Kidney (tissue), 14 donors: ENCODE measurements around the gene SMYD3. TPM values are rescaled to one million over a fixed set of nuclear protein-coding genes. Genes with fewer than 3 reads are reported as not detected.

Source experiments
- DNase-seq, 5 donors: peaks; one replicate each; pipeline ENCODE4 v3.0.0-alpha.2; 2013 to 2020
- FAIRE-seq: peaks from 2 replicates; lab custom pipeline; 2012; peaks lifted over from hg19 to GRCh38; lab: Jason Lieb, UNC
- H3K27ac ChIP-seq, 2 donors: one replicate each; pipeline ENCODE4 v1.7.0; 2013; ENCODE audit warnings: low read depth in 2 of 2, low read length in 2 of 2, inconsistent platforms in 1 of 2
- H3K27me3 ChIP-seq: one replicate; pipeline ENCODE4 v1.7.1; 2013; ENCODE audit warnings: low read length, inconsistent platforms; ENCODE audit not compliant: control insufficient read depth, insufficient read depth
- H3K36me3 ChIP-seq, 3 donors: one replicate each; pipeline versions ENCODE4 v1.7.0 to v1.7.1; 2013; ENCODE audit warnings: low read length in 3 of 3, control low read depth in 1 of 3, inconsistent platforms in 1 of 3; ENCODE audit not compliant: insufficient read depth in 3 of 3, control insufficient read depth in 2 of 3
- H3K4me1 ChIP-seq, 3 donors: one replicate each; pipeline versions ENCODE4 v1.7.0 to v1.7.1; 2013; ENCODE audit warnings: low read length in 3 of 3, inconsistent platforms in 1 of 3, low read depth in 1 of 3; ENCODE audit not compliant: control insufficient read depth in 2 of 3, insufficient read depth in 2 of 3
- H3K4me3 ChIP-seq, 3 donors: one replicate each; pipeline versions ENCODE4 v1.7.0 to v1.8.1; 2013; ENCODE audit warnings: low read length in 3 of 3, control low read depth in 1 of 3, inconsistent platforms in 1 of 3
- H3K9ac ChIP-seq, 3 donors: one replicate each; pipeline versions ENCODE4 v1.7.0 to v1.7.1; 2013; ENCODE audit warnings: low read length in 3 of 3, control low read depth in 1 of 3, inconsistent platforms in 1 of 3
- H3K9me3 ChIP-seq, 3 donors: one replicate each; pipeline versions ENCODE4 v1.7.0 to v1.7.1; 2013; ENCODE audit warnings: low read length in 3 of 3, control low read depth in 1 of 3, inconsistent platforms in 1 of 3; ENCODE audit not compliant: control insufficient read depth in 2 of 3, insufficient read depth in 1 of 3
- intact Hi-C: fragments of 100-400 bp; cut with DNase I; formaldehyde crosslinking; loops from one replicate; pipeline ENCODE4 v1.11.1; 2022
- polyA plus RNA-seq: library from polyadenylated mRNA; stranded (reverse); fragments of 350-450 nt; fragmentation: Illumina TruSeq; extraction: RNeasy Lipid Tissue Mini Kit (QIAGEN cat#74804); gene quantifications from one replicate; pipeline ENCODE4 v1.2.3, GENCODE V29; 2014; ENCODE audit warnings: low read depth, low replicate concordance; ENCODE audit not compliant: insufficient read depth
- total RNA-seq: library from RNA; stranded (reverse); fragmentation: NEBNext Ultra II Directional; extraction: Animal tissue kit (Norgen Biotek cat#: 25700); gene quantifications from one replicate; pipeline ENCODE4 v1.2.1, GENCODE V29; 2021
- TF ChIP-seq, protein P1 (sequence below): IDR thresholded peaks from 3 replicates; pipeline ENCODE4 v1.5.1; 2012; ENCODE audit warnings: mild to moderate bottlenecking, moderate library complexity, borderline replicate concordance; ENCODE audit not compliant: insufficient read depth; ENCODE audit errors: extremely low read depth
- donor health status: control.
- donor health status: control.
- donor health status: control.
- donor health status: control.
- donor health status: control.
- donor health status: DM: yes; HTN: yes; CAD: no.
- donor health status: Normal renal cell carcinoma (clear cell type).

SMYD3 gene
- total and polyA plus RNA-seq, 2 donors from 2014 or later: 23.3 to 23.9 TPM

DNA sequence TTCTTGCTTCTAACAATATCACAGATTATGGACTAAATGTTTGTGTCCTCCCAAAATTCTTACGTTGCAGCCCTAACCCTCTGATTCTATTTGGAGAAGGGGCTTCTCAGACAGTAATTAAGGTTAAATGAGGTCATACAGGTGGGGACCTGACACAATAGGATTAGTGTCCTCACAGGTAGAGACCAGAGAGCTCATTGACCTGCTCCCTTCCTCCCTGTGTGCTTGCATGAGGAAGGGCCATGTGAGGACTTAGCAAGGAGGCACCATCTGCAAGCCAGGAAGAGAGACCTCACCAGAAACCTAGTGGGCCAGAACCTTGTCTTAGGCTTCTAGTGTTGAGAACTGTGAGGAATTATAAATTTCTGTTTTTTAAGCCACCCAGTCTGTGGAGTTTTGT, 322.6 kb downstream of the SMYD3 start:
- H3K27ac ChIP-seq: no peak overlapping the region
- no peak overlapping the region for H3K9ac ChIP-seq
- no peaks in the 10 kb centered on the region for H3K27me3 ChIP-seq
- H3K4me3 ChIP-seq: no peak overlapping the region
- TF ChIP-seq, protein P1, sequence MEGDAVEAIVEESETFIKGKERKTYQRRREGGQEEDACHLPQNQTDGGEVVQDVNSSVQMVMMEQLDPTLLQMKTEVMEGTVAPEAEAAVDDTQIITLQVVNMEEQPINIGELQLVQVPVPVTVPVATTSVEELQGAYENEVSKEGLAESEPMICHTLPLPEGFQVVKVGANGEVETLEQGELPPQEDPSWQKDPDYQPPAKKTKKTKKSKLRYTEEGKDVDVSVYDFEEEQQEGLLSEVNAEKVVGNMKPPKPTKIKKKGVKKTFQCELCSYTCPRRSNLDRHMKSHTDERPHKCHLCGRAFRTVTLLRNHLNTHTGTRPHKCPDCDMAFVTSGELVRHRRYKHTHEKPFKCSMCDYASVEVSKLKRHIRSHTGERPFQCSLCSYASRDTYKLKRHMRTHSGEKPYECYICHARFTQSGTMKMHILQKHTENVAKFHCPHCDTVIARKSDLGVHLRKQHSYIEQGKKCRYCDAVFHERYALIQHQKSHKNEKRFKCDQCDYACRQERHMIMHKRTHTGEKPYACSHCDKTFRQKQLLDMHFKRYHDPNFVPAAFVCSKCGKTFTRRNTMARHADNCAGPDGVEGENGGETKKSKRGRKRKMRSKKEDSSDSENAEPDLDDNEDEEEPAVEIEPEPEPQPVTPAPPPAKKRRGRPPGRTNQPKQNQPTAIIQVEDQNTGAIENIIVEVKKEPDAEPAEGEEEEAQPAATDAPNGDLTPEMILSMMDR: no peak
- FAIRE-seq (no peak), DNase-seq (no peak)
- no peaks in the 10 kb centered on the region for H3K9me3 ChIP-seq
- H3K36me3 ChIP-seq: no peaks in the 10 kb centered on the region
- H3K4me1 ChIP-seq: no peaks in the 10 kb centered on the region
- intact Hi-C loops: no loop called here

DNA sequence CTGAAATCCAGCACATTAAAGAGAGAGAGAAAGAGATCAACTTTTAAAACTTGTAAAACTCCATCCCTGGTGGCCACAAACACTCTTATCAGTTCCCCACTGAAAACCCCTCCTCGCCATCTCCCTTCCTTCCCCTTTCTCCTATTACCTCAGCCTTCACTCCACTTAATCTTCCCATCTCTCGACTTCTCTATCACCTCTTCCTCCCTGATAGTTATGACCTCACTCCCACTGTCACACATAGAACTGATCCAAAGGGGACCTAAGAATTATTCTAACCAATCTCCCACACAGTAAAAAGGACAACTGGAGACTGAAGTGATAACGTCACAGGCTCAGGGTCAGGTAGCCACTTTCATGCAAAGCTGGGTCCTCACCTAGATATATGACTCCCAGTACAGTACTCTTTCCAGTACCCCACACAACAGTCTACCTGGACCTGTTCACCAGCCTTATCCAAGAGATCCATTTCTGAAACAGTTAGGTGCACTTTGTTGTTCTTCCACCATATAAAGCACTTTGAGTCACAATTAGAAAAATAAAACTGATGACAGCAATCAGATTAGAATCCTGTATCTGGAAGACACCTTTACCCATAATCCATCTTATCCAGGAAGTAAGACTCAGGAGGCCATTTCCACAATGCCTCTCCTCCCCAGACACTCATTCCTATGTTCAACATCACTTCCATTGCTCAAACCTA, 324.8 kb downstream of the SMYD3 start:
- Histone ChIP-seq H3K27me3 (no peaks in the 10 kb centered on the region), H3K36me3 (no peaks in the 10 kb centered on the region), H3K4me3 (no peak overlapping the region), H3K27ac (no peak overlapping the region), H3K4me1 (no peaks in the 10 kb centered on the region), H3K9ac (no peak overlapping the region), H3K9me3 (no peaks in the 10 kb centered on the region)
- TF ChIP-seq, protein P1: no peak
- intact Hi-C loops: no loop called here
- FAIRE-seq (no peak), DNase-seq (no peak)

DNA sequence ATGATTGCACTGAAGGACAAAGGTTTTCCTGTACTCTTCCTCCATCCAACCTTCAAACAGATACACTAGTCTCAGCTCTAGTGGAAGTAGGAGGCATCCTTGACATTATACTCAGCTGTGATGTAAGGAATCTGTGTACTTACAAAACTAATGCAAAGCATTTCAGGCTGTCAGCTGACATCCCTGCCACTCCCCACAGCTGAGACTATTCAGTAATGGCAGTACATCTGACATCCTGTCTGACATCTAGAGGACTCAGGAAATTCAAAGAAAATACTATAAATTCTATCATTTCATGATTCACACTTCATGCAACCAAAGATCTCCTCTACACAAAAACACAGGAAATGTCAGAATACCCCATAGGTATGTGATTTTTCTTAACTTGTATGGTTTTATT, 325.8 kb downstream of the SMYD3 start:
- Histone ChIP-seq H3K9ac (no peak overlapping the region), H3K27me3 (no peaks in the 10 kb centered on the region), H3K4me1 (no peaks in the 10 kb centered on the region), H3K36me3 (no peaks in the 10 kb centered on the region), H3K27ac (no peak overlapping the region), H3K4me3 (no peak overlapping the region), H3K9me3 (no peaks in the 10 kb centered on the region)
- DNase-seq: no peak
- intact Hi-C loops: no loop called here
- no peak for FAIRE-seq
- TF ChIP-seq, protein P1: no peak

DNA sequence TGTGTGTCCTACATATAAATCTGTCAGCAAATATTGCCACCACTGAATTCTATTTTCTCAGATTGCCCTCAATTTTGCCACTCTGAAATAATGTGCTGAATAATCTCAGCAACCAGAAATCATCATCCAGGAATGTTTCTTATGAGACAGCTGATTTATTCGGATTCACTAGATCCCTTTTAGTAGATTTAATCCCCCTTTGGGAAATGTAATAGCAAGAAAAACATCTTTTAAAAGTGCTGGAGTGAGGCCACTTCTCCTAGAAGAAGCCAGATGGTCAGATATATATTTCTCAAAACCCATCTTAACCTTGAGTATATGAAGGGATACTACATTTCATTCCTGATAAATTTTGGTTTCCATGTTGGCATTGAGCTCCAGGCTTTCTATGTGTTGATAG, 327.7 kb downstream of the SMYD3 start:
- no peaks in the 10 kb centered on the region for H3K9me3 ChIP-seq
- no peak overlapping the region for H3K27ac ChIP-seq
- H3K27me3 ChIP-seq: no peaks in the 10 kb centered on the region
- no peak overlapping the region for H3K4me3 ChIP-seq
- intact Hi-C loops: no loop called here
- TF ChIP-seq, protein P1: no peak
- DNase-seq (no peak), FAIRE-seq (no peak)
- H3K9ac ChIP-seq: no peak overlapping the region
- H3K4me1 ChIP-seq: no peaks in the 10 kb centered on the region
- no peaks in the 10 kb centered on the region for H3K36me3 ChIP-seq
